ENCODE results near the gene MBTPS1. TPM values are rescaled to one million over a fixed set of nuclear protein-coding genes. Genes with fewer than 3 reads are reported as not detected.

MBTPS1 gene
- total and polyA plus RNA-seq, 9 of the 15 experiments (the other 6 are each of a cell fraction or from before 2014, with no cell fraction given), result 2.8 to 57.6 (median 43.8) TPM

- Histone ChIP-seq H3K4me3 (no peak overlapping the region; the same call in 1 of the 2 replicates), H3K9me1 (ENCODE audit: control insufficient read depth, insufficient read depth, low read length) (no peaks in the 10 kb centered on the region), H3K36me3 (ENCODE audit: control insufficient read depth, insufficient read depth, low read length) (no peaks in the 10 kb centered on the region), H3K4me2 (ENCODE audit: insufficient read depth, low read length) (peak overlapping the region; percentile 60), H4K20me1 (replicated peaks; ENCODE audit: control insufficient read depth, insufficient read depth, low read length) (no peaks in the 10 kb centered on the region), H2AFZ (ENCODE audit: low read depth, low read length) (peak overlapping the region; percentile 40), H3K27ac (ENCODE audit: extremely low read depth, low read depth, low read length) (no peak overlapping the region), H3K79me2 (ENCODE audit: control insufficient read depth, insufficient read depth, low read length) (no peaks in the 10 kb centered on the region), H3K9ac (ENCODE audit: insufficient read depth in 1 of 2, low read depth in 2 of 2, low read length in 2 of 2) (0 out of 4 replicates have a peak overlapping the region, but pooled peaks of 1 of the 2 experiments have one; percentile 39), H3K9me3 (replicated peaks; ENCODE audit: control insufficient read depth, insufficient read depth, low read depth, low read length) (no peaks in the 10 kb centered on the region), H3K27me3 (ENCODE audit: control insufficient read depth in 2 of 2, insufficient read depth in 2 of 2, low read length in 2 of 2) (peaks cover 8 to 23% of the 10 kb centered on the region in 2 experiments; a peak in 4 of 5 replicates), H3K4me1 (replicated peaks in 1 of 2; ENCODE audit: control insufficient read depth in 2 of 2, insufficient read depth in 2 of 2, low read length in 2 of 2) (peaks cover 10 to 19% of the 10 kb centered on the region in 2 experiments; a peak in 4 of 5 replicates)
- peak; percentile 32 for FAIRE-seq
- no peak for DNase-seq (ENCODE audit: extremely low read depth in 1 of 4, low spot score in 3 of 4)
- ChIA-PET CTCF (ENCODE audit: low intra/inter-chr PET ratio) (no interaction called here), POLR2A (interaction anchor here (0.6 to 1.8 kb wide), 11 partner anchors 10 to 206 kb away, joined by 3 to 7 read pairs (median 4); no protein-coding TSS in a partner anchor)
- WGBS (ENCODE audit: insufficient coverage, low coverage, missing lambda C conversion rate), result 14% methylated on average over 14 of the region's 14 CpGs
- no TSS peak for BruUV-seq (replicated peaks)
- in situ Hi-C loops (cut with MboI), result no loop called here
- ATAC-seq, result no peak
- intact Hi-C loops (cut with micrococcal nuclease), result loop anchor here (2.0 kb wide), 1 partner anchor 28 kb away; the partner anchor contains the start of gene SLC38A8
- TF ChIP-seq ZNF282 (CRISPR knock-in tag; IDR thresholded peaks at IDR 0.05), result 0 out of 2 replicates have a peak, but pooled peaks have one; percentile 52
- TF ChIP-seq SMC3 (conservative IDR thresholded peaks at IDR 0.05; ENCODE audit: insufficient read depth, low read depth, low read length), result 0 out of 2 replicates have a peak, but pooled peaks have one; percentile 6
- TF ChIP-seq KLF6 (CRISPR knock-in tag; IDR thresholded peaks at IDR 0.05; ENCODE audit: borderline replicate concordance), result no peak
- peak; percentile 60 for TF ChIP-seq SMARCA4 (IDR thresholded peaks at IDR 0.05)
- TF ChIP-seq ELF2 (CRISPR knock-in tag; IDR thresholded peaks at IDR 0.05), result no peak
- peak; percentile 38; the same call in 1 of the 2 replicates for TF ChIP-seq EGR1 (conservative IDR thresholded peaks at IDR 0.05)
- no peak for TF ChIP-seq MTA2 (IDR thresholded peaks at IDR 0.05; ENCODE audit: low read depth)
- peak; percentile 26; the same call in 1 of the 2 replicates for TF ChIP-seq ARID1B (IDR thresholded peaks at IDR 0.05)
- TF ChIP-seq ZEB2 (IDR thresholded peaks at IDR 0.05), result 0 out of 2 replicates have a peak, but pooled peaks have one; percentile 12
- TF ChIP-seq PHB (CRISPR knock-in tag; IDR thresholded peaks at IDR 0.05), result peak; percentile 53; the same call in 1 of the 2 replicates
- peak; percentile 70; the same call in 1 of the 2 replicates for TF ChIP-seq SPI1 (IDR thresholded peaks at IDR 0.05; ENCODE audit: borderline replicate concordance, low read depth, low read length)
- 0 out of 4 replicates have a peak, but pooled peaks of 1 of the 2 experiments have one; percentile 5 for TF ChIP-seq SRF (CRISPR knock-in tag; IDR thresholded peaks at IDR 0.05)
- TF ChIP-seq ZNF740 (CRISPR knock-in tag; IDR thresholded peaks at IDR 0.05), result peak; percentile 48; the same call in 1 of the 2 replicates
- TF ChIP-seq ZNF740 (tag; IDR thresholded peaks at IDR 0.05), result no peak
- no peak for TF ChIP-seq RBBP5 (IDR thresholded peaks at IDR 0.05; ENCODE audit: borderline replicate concordance, insufficient read depth, low read length, poor library complexity, severe bottlenecking)
- peak; percentile 61 for TF ChIP-seq USF2 (CRISPR knock-in tag; IDR thresholded peaks at IDR 0.05)
- TF ChIP-seq ZBTB7A (IDR thresholded peaks at IDR 0.05; ENCODE audit: borderline replicate concordance, control insufficient read depth, low read depth, low read length), result 0 out of 2 replicates have a peak, but pooled peaks have one; percentile 40
- TF ChIP-seq DPF2 (IDR thresholded peaks at IDR 0.05), result peak; percentile 78
- TF ChIP-seq EP300 (IDR thresholded peaks at IDR 0.05; ENCODE audit: low read length), result 0 out of 2 replicates have a peak, but pooled peaks have one; percentile 4
- TF ChIP-seq TCF3 (CRISPR knock-in tag; IDR thresholded peaks at IDR 0.05), result 0 out of 2 replicates have a peak, but pooled peaks have one; percentile 2
Measured at GRCh38 chr16:84014570-84015327, 102.0 kb downstream of the MBTPS1 start.
